A673 (cell line): ENCODE data around the gene C4A. TPM values are rescaled to one million over a fixed set of nuclear protein-coding genes. Genes with fewer than 3 reads are reported as not detected.

ENCODE experiments used
- BruUV-seq: library from RNA; stranded (reverse); fragments of 400-500 nt; replicated peaks from 2 replicates; lab custom pipeline; 2021; lab: Mats Ljungman, UMichigan
- CTCF ChIA-PET: fragments of 300-600 bp; sonication (Branson Sonifier 250); formaldehyde crosslinking; loops from one replicate; lab custom pipeline; 2022; ENCODE audit warnings: antibody characterized with exemption; lab: Charles Lee
- POLR2A ChIA-PET: fragments of 300-600 bp; sonication (Branson Sonifier 250); formaldehyde crosslinking; loops from one replicate; lab custom pipeline; 2022; ENCODE audit warnings: antibody characterized with exemption; ENCODE audit not compliant: low non-redundant PET; lab: Charles Lee
- DNase-seq: peaks from one replicate; pipeline ENCODE4 v3.0.0-alpha.2; 2015; ENCODE audit warnings: low spot score
- H3K27ac ChIP-seq: fragments of 200-600 bp; sonication (generic); 2 replicates; pipeline ENCODE4 v1.5.1; 2016; ENCODE audit warnings: mixed run types, low read depth, mild to moderate bottlenecking, mixed read lengths, antibody characterized with exemption, low read length; ENCODE audit not compliant: poor library complexity, severe bottlenecking
- H3K27me3 ChIP-seq: fragments of 200-600 bp; sonication (generic); replicated peaks from 2 replicates; pipeline ENCODE4 v1.6.1; 2017; ENCODE audit warnings: mixed run types, low read depth, mild to moderate bottlenecking, mixed read lengths, antibody characterized with exemption, low read length; ENCODE audit not compliant: insufficient read depth, poor library complexity
- H3K36me3 ChIP-seq: fragments of 200-600 bp; sonication (generic); 2 replicates; pipeline ENCODE4 v1.6.1; 2016; ENCODE audit warnings: mixed run types, mild to moderate bottlenecking, mixed read lengths, antibody characterized with exemption, low read length; ENCODE audit not compliant: insufficient read depth, poor library complexity, severe bottlenecking
- H3K4me1 ChIP-seq: fragments of 200-600 bp; sonication (generic); 2 replicates; pipeline ENCODE4 v1.6.1; 2017; ENCODE audit warnings: mixed run types, mild to moderate bottlenecking, mixed read lengths, antibody characterized with exemption, low read length; ENCODE audit not compliant: insufficient read depth, poor library complexity, severe bottlenecking
- H3K4me3 ChIP-seq: fragments of 200-600 bp; sonication (generic); 2 replicates; pipeline ENCODE4 v1.5.1; 2016; ENCODE audit warnings: low read depth, mixed run types, mild to moderate bottlenecking, mixed read lengths, low read length; ENCODE audit not compliant: poor library complexity, severe bottlenecking
- H3K9me3 ChIP-seq: fragments of 200-600 bp; sonication (generic); 2 replicates; pipeline ENCODE4 v1.6.1; 2016; ENCODE audit warnings: mixed run types, low read depth, mild to moderate bottlenecking, mixed read lengths, antibody characterized with exemption, low read length; ENCODE audit not compliant: poor library complexity, severe bottlenecking
- CTCF ChIP-seq: fragments of 300-800, 200-600 bp; sonication (generic); conservative IDR thresholded peaks from 2 replicates; pipeline ENCODE4 v1.5.1; 2017; ENCODE audit warnings: low read depth, mild to moderate bottlenecking, antibody characterized with exemption, low read length, moderate library complexity, mixed read lengths
- EZH2 ChIP-seq: fragments of 200-600 bp; sonication (generic); IDR thresholded peaks from 2 replicates; pipeline ENCODE4 v1.6.1; 2017; ENCODE audit warnings: borderline replicate concordance, low read depth, mild to moderate bottlenecking, mixed read lengths, antibody characterized with exemption, low read length; ENCODE audit not compliant: poor library complexity, severe bottlenecking
- intact Hi-C: fragments of 100-400 bp; cut with micrococcal nuclease; formaldehyde crosslinking; loops from one replicate; pipeline ENCODE4 v1.10.0; 2022; ENCODE audit not compliant: unreplicated experiment
- total RNA-seq: library from RNA; stranded (reverse); gene quantifications from 2 replicates; pipeline ENCODE4 v1.2.3, GENCODE V29; 2021

The C4A gene
- total RNA-seq, 1 experiment from 2014 or later, result 4.6 TPM

GRCh38 chr6:31963921-31964320 lies 17.9 kb upstream of the C4A start:
- Histone ChIP-seq H3K27ac (no peak overlapping the region), H3K4me1 (peaks cover 7% of the 10 kb centered on the region), H3K4me3 (no peak overlapping the region), H3K27me3 (no peaks in the 10 kb centered on the region), H3K36me3 (peaks cover 32% of the 10 kb centered on the region), H3K9me3 (no peaks in the 10 kb centered on the region)
- ChIA-PET POLR2A (no interaction called here), CTCF (no interaction called here)
- BruUV-seq, result no TSS peak
- no peak for DNase-seq
- intact Hi-C loops, result no loop called here
- TF ChIP-seq EZH2, result no peak
- no peak for TF ChIP-seq CTCF

GRCh38 chr6:31965700-31966099 lies 16.2 kb upstream of the C4A start:
- Histone ChIP-seq H3K4me1 (peaks cover 3% of the 10 kb centered on the region), H3K4me3 (no peak overlapping the region), H3K27me3 (no peaks in the 10 kb centered on the region), H3K27ac (no peak overlapping the region), H3K9me3 (no peaks in the 10 kb centered on the region), H3K36me3 (peaks cover 45% of the 10 kb centered on the region)
- TF ChIP-seq CTCF, result no peak
- no peak for TF ChIP-seq EZH2
- ChIA-PET POLR2A (no interaction called here), CTCF (no interaction called here)
- intact Hi-C loops, result no loop called here
- no TSS peak for BruUV-seq
- no peak for DNase-seq

- Histone ChIP-seq H3K4me1 (peaks cover 9% of the 10 kb centered on the region), H3K36me3 (peaks cover 40% of the 10 kb centered on the region), H3K9me3 (no peaks in the 10 kb centered on the region), H3K27ac (no peak overlapping the region), H3K27me3 (no peaks in the 10 kb centered on the region), H3K4me3 (no peak overlapping the region)
- CTCF ChIA-PET, result no interaction called here
- BruUV-seq, result no TSS peak
- POLR2A ChIA-PET, result interaction anchor here (0.6 kb wide), 1 partner anchor 139 kb away, joined by 5 read pairs; the partner anchor contains the start of gene HSPA1B
- TF ChIP-seq EZH2, result no peak
- TF ChIP-seq CTCF, result no peak
- intact Hi-C loops, result no loop called here
- no peak for DNase-seq
Measured at GRCh38 chr6:31966506-31966905, 15.4 kb upstream of the C4A start.
